Smooth muscle cell (in vitro differentiated cells): Measurements from ENCODE around the gene ANO9. TPM values are rescaled to one million over a fixed set of nuclear protein-coding genes. Genes with fewer than 3 reads are reported as not detected.
A peak's percentile ranks its signal among the peaks of the same experiment; 100 is the strongest.

ENCODE experiments used
- DNase-seq: peaks from one replicate; lab custom pipeline; 2025; ENCODE audit not compliant: unreplicated experiment; lab: John Stamatoyannopoulos, UW
- H2AFZ ChIP-seq: fragments of 200-600 bp; sonication (generic); 2 replicates; pipeline ENCODE4 v1.6.0; 2016; ENCODE audit warnings: antibody characterized with exemption, low read depth, mild to moderate bottlenecking
- H3F3A ChIP-seq: fragments of 200-600 bp; sonication (generic); 2 replicates; pipeline ENCODE4 v1.6.0; 2017; ENCODE audit warnings: antibody characterized with exemption, low read depth
- H3K27ac ChIP-seq: fragments of 200-600 bp; sonication (generic); 2 replicates; pipeline ENCODE4 v1.5.1; 2016; ENCODE audit warnings: low read depth, mild to moderate bottlenecking
- H3K27me3 ChIP-seq: fragments of 200-600 bp; sonication (generic); 2 replicates; pipeline ENCODE4 v1.6.1; 2016; ENCODE audit warnings: low read depth, mild to moderate bottlenecking
- H3K36me3 ChIP-seq: fragments of 200-600 bp; sonication (generic); 2 replicates; pipeline ENCODE4 v1.5.1; 2016; ENCODE audit warnings: low read depth
- H3K4me1 ChIP-seq: fragments of 200-600 bp; sonication (generic); 2 replicates; pipeline ENCODE4 v1.5.1; 2016; ENCODE audit warnings: low read depth
- H3K4me2 ChIP-seq: fragments of 200-600 bp; sonication (generic); 2 replicates; pipeline ENCODE4 v1.6.0; 2016; ENCODE audit warnings: mild to moderate bottlenecking
- H3K4me3 ChIP-seq: fragments of 200-600 bp; sonication (generic); 2 replicates; pipeline ENCODE4 v1.5.1; 2016; ENCODE audit warnings: mild to moderate bottlenecking
- H3K79me2 ChIP-seq: fragments of 200-600 bp; sonication (generic); 2 replicates; pipeline ENCODE4 v1.6.0; 2016; ENCODE audit warnings: low read depth, mild to moderate bottlenecking
- H3K9ac ChIP-seq: fragments of 200-600 bp; sonication (generic); 2 replicates; pipeline ENCODE4 v1.6.0; 2016; ENCODE audit warnings: low read depth
- H3K9me3 ChIP-seq: fragments of 200-600 bp; sonication (generic); replicated peaks from 2 replicates; pipeline ENCODE4 v1.5.1; 2016; ENCODE audit warnings: low read depth
- H4K20me1 ChIP-seq: fragments of 200-600 bp; sonication (generic); 2 replicates; pipeline ENCODE4 v1.6.0; 2016; ENCODE audit warnings: low read depth
- CTCF ChIP-seq: fragments of 200-600 bp; sonication (generic); IDR thresholded peaks from 2 replicates; pipeline ENCODE4 v1.5.1; 2017; ENCODE audit warnings: borderline replicate concordance, mild to moderate bottlenecking, antibody characterized with exemption; ENCODE audit not compliant: insufficient read depth, poor library complexity, severe bottlenecking
- WGBS: methylation state at CpG from one replicate; pipeline ENCODE4 v1.1.7; 2016; ENCODE audit warnings: low lambda C conversion rate; 5-methylcytosine and 5-hydroxymethylcytosine counted together
- polyA plus RNA-seq: library from polyadenylated mRNA; unstranded; fragments of >200 nt; fragmentation: Nextera tagmentation; extraction: Ambion mirVana; gene quantifications from 2 replicates; pipeline ENCODE4 v1.2.1, GENCODE V29; 2016
- total RNA-seq: library from RNA; depleted of rRNA; stranded (reverse); fragments of >200 nt; gene quantifications from 2 replicates; pipeline ENCODE4 v1.2.3, GENCODE V29; 2014

Gene ANO9
- total and polyA plus RNA-seq, 2 experiments from 2014 or later = 0.67 to 1.5 TPM

GRCh38 chr11:416757-417621 is 24.8 kb downstream of the ANO9 start:
- Histone ChIP-seq H3K36me3 (no peaks in the 10 kb centered on the region), H3K4me1 (no peaks in the 10 kb centered on the region), H3K4me2 (peak overlapping the region; percentile 95), H4K20me1 (no peaks in the 10 kb centered on the region), H3K79me2 (no peaks in the 10 kb centered on the region), H3K9me3 (no peaks in the 10 kb centered on the region), H3F3A (peaks cover 5% of the 10 kb centered on the region), H3K9ac (no peak overlapping the region), H2AFZ (peak overlapping the region; percentile 62), H3K4me3 (peak overlapping the region; percentile 63), H3K27me3 (peaks cover 19% of the 10 kb centered on the region), H3K27ac (no peak overlapping the region)
- WGBS = under 1% methylated on average over 44 of the region's 97 CpGs
- no peak for TF ChIP-seq CTCF
- no peak for DNase-seq

DNA sequence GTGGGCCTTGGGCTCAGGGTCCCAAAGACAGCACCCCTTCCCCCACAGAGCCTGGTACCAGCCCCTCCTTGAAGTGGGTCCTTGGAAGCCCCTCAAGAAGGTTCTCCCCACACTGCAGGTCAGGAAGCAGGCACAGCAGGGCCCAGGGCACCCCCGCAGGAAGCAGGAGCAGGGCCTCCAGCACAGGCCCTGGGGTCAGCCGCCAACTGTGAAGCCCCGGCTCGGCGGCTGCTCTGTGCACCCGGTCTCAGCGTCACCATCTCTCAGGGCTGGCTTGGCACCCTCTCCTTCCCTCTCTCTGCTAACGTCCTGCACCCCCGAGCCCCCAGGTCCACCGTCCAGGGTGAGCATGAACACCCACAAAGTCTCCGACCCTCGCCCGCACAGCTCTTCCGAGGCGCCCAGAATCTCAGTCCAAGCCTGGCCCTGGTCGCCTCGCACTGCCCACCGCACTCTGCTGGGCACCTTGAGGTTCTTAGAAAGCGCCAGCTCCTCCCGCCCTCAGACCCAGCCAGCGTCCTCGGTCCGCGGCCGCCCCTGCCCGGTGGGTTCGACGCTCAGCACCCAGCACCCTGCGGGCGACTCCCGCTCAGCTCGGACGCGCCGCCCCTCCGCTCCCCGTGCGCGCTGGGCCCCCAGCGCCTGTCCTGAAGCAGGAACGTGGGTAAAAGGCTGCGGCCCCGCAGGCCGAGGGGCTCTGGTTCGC is 25.6 kb downstream of the ANO9 start:
- no peak for TF ChIP-seq CTCF
- no peak for DNase-seq
- H2AFZ ChIP-seq = peak overlapping the region; percentile 62
- no peaks in the 10 kb centered on the region for H3K36me3 ChIP-seq
- peak overlapping the region; percentile 63 for H3K4me3 ChIP-seq
- no peaks in the 10 kb centered on the region for H3K4me1 ChIP-seq
- no peaks in the 10 kb centered on the region for H4K20me1 ChIP-seq
- H3K9ac ChIP-seq = no peak overlapping the region
- no peaks in the 10 kb centered on the region for H3F3A ChIP-seq
- peaks cover 19% of the 10 kb centered on the region for H3K27me3 ChIP-seq
- H3K9me3 ChIP-seq = no peaks in the 10 kb centered on the region
- 25% methylated on average over 44 of the region's 45 CpGs for whole genome bisulfite sequencing
- H3K79me2 ChIP-seq = no peaks in the 10 kb centered on the region
- peak overlapping the region; percentile 95 for H3K4me2 ChIP-seq
- H3K27ac ChIP-seq = no peak overlapping the region

GRCh38 chr11:415640-416041 is 26.2 kb downstream of the ANO9 start:
- Histone ChIP-seq H3K4me3 (no peak overlapping the region), H3K4me2 (peak overlapping the region; percentile 95), H3K79me2 (no peaks in the 10 kb centered on the region), H4K20me1 (no peaks in the 10 kb centered on the region), H3K9ac (no peak overlapping the region), H3K9me3 (no peaks in the 10 kb centered on the region), H3K4me1 (no peaks in the 10 kb centered on the region), H3K27ac (no peak overlapping the region), H3F3A (no peaks in the 10 kb centered on the region), H3K36me3 (no peaks in the 10 kb centered on the region), H3K27me3 (peaks cover 19% of the 10 kb centered on the region), H2AFZ (no peak overlapping the region)
- TF ChIP-seq CTCF = no peak
- DNase-seq = no peak
- 91% methylated on average over 5 of the region's 5 CpGs for WGBS
